Loucy (cell line): Measurements from ENCODE around the gene FGF14.

Source experiments
- CTCF ChIP-seq: fragments of 200-600 bp; sonication (generic); conservative IDR thresholded peaks from 2 replicates; pipeline ENCODE4 v1.5.1; 2014; ENCODE audit warnings: mild to moderate bottlenecking, antibody characterized with exemption, low read length
- EZH2phosphoT487 ChIP-seq: fragments of 200-600 bp; IDR thresholded peaks from 2 replicates; pipeline ENCODE4 v1.6.1; 2018; ENCODE audit warnings: antibody characterized with exemption, mild to moderate bottlenecking, moderate library complexity, borderline replicate concordance

DNA sequence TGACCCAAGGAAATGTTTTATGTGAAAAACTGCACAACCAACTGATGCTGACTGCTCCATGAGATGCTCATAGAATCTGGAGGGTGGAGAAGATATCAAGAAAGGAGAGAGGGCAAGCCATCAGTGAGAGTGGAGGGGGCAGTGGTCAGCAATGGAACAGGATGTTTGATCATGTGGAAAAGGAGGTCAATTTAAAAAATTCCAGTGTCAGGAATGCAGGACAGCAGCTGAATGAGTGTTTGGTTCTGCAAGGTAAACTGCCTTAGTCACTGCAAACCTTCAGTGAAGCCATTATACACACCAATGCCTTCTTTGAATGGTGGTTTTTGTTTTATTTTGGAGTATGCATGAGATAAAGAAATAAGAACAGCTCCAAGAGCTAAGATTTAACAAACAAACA is 121.5 kb downstream of the FGF14 start:
- TF ChIP-seq CTCF = no peak
- no peak for TF ChIP-seq EZH2phosphoT487
